Measurements from ENCODE around the gene ADAMTSL3.

DNA sequence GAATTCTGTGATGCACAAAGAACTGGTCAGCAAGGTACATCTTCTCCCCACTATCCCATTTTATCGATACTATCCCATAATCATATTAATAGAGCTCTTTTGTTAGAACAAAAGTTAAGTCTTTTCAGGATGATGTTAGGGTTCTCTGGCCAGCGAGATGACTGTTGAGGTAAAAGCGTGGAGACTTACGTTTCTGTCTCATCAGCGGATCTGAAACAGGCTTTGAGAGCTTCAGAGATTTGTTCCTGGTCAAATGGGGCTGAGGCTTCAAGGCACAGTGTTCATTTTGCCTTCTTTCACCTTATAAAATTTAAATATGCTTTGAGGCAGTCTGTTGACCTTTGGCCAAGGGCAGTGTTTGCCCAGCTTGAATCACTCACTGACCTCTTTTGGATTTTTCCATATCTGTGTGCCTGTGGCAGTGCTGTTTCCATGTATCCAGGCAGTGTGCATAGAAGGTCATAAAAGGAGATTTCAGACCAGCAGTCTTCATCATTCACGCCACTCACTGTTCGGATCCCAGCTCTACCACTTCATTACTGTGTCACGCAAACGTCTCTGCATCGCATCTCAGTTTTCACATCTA lies 3.1 kb downstream of the ADAMTSL3 start:
- TF ChIP-seq, protein P1, sequence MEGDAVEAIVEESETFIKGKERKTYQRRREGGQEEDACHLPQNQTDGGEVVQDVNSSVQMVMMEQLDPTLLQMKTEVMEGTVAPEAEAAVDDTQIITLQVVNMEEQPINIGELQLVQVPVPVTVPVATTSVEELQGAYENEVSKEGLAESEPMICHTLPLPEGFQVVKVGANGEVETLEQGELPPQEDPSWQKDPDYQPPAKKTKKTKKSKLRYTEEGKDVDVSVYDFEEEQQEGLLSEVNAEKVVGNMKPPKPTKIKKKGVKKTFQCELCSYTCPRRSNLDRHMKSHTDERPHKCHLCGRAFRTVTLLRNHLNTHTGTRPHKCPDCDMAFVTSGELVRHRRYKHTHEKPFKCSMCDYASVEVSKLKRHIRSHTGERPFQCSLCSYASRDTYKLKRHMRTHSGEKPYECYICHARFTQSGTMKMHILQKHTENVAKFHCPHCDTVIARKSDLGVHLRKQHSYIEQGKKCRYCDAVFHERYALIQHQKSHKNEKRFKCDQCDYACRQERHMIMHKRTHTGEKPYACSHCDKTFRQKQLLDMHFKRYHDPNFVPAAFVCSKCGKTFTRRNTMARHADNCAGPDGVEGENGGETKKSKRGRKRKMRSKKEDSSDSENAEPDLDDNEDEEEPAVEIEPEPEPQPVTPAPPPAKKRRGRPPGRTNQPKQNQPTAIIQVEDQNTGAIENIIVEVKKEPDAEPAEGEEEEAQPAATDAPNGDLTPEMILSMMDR (IDR thresholded peaks at IDR 0.05): no peak
- no peak for TF ChIP-seq POLR2A (IDR thresholded peaks at IDR 0.05)
